Stimulated activated CD8-positive, alpha-beta memory T cell treated with anti-CD3 and anti-CD28 coated beads, Interleukin-2, amount 100 ng/mL, for 1 hour (primary cell): ENCODE measurements around the gene FRS2.

Source experiments
- DNase-seq, 2 donors: peaks; one replicate each; pipeline ENCODE4 v3.0.0-alpha.2; 2020; ENCODE audit warnings: low read depth in 2 of 2

The FRS2 gene

DNA sequence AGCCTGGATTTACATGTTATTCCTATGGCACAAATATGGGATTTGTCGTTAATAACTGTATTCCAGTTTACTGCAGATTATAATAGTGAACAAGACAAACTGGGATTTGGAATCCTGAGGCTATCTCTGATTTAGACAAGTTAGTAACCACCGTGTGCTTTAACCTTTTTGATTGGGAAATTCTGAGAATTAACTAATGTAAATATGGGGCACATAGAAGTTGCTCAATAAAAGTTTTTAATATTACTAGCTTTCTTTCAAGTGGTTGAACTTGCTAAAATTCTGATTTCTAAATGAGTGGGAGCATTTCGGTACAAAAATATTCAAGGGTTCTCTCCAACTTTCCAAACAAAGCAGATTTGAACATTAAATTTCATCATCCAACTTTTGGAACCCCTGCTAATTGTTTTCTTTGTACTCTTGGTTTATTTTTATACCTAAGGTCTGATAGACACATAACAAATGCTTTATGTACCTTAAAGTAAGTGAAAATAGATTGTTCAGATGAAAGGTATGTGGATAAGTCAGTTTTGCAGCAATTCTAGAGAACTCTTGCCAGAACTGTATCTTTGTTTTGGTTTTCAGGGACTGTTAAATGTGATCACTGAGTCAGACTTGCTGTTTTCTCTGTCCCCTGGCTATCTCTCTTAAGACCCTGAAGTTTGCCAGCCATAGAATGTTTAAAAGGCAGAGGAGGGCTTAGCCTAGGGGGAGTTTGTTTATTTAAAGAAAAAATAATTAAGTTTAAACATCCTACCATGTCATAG is 57.5 kb downstream of the FRS2 start:
- DNase-seq, result no peak

DNA sequence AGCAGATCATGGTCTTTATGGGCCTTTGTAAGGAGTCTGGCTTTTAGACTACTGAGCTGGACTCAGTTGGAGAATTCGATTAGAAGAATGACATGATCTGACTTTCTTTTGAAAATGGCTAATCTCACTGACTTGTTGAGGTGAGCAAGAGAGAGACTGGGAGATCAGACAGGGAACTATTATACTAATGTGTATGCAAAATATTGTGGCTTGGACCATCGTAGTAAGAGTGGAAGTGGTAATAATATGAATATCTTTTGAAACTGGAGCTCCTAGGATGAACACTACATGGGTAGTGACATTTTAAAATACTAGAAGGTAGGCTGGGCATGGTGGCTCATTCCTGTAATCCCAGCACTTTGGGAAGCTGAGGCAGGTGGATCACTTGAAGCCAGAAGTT is 58.8 kb downstream of the FRS2 start:
- no peak for DNase-seq

DNA sequence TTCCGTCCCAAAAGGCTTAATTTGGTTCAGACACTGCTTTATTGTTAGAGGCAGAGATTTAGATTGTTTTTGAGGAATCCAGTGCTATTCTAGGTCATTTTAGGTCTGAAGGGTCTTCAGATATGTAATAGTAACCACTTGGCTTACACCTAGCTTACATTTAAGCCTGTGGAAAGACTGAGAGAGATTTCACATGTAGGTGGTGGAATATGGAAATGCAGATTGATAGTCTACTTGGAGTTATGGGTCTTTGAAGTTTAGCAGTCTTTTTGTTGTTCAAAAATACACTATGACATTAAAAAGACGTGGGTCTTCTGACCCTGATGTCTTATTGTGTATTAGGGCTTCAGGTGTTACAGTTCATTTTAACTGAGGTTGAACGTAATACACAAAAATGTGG is 63.7 kb downstream of the FRS2 start:
- no peak for DNase-seq

DNA sequence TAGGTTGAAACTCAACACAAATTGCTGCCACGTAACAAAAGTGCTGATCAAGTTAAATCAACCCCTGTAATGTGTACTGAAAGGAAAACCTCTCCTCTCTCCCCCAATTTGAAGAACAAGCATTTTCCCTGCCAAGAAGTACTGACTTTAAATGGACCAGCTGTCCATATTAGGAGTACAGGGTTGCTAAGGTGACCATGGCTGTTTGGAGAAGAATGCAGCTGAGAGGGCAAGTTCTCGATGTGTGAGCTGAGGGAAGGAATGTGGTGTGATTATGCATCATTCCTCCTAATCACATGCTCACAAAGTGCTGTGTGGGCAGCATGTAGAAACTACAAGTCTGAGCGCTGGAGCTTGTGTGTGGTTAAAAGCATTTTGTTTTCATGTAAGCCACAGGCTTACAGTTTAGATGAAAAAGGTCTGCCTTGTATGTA is 64.2 kb downstream of the FRS2 start:
- DNase-seq, result no peak

DNA sequence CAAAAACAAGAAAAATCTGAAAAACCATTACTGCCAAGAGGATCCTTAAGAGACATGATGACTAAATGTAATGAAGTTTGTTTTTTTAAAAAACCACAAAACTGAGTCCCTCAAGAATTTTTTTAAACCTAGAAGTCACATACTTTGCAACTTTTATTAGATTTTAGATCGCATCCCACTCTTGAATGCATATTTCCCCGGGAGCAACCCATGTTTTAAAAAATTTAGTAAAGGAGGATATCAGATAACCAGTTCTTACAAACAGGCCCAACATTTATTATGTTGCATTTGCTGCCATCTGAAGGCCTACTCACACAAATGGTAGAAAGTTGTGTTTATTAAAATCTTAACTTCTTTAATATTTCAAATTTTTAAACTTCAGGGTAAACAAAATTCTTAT is 70.8 kb downstream of the FRS2 start:
- no peak for DNase-seq

DNA sequence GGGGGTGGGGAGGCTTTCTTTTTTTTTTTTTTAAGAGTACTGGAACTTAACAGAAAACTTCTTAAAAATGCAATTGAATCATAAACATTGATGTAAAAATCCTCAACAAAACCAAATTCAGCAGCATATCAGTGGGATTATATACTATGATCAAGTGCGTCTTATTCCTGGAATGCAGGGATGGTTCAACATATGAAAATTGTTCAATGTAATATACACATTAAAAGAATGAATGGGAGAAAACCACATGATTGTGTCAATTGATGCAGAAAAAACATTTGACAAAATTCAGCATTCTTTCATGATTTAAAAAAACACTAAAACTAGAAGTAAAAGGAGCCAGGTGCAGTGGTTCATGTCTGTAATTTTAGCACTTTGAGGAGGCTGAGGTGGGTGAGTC is 73.9 kb downstream of the FRS2 start:
- no peak for DNase-seq

DNA sequence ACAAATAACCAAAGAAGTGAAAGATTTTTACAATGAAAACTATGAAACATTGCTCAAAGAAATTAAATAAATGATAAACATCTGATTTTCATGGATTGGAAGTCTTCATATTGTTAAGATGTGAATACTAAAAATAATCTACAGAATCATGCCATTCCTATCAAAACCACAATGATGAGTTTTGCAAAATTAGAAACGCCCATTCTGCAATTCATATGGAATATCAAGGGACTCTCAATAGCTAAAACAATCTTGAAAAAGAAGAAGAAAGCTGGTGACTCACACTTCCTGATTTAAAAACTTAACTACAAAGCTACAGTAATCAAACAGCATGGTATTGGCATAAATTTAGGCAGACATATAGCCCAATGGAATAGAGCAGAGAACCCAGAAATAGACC is 74.9 kb downstream of the FRS2 start:
- DNase-seq, result no peak

DNA sequence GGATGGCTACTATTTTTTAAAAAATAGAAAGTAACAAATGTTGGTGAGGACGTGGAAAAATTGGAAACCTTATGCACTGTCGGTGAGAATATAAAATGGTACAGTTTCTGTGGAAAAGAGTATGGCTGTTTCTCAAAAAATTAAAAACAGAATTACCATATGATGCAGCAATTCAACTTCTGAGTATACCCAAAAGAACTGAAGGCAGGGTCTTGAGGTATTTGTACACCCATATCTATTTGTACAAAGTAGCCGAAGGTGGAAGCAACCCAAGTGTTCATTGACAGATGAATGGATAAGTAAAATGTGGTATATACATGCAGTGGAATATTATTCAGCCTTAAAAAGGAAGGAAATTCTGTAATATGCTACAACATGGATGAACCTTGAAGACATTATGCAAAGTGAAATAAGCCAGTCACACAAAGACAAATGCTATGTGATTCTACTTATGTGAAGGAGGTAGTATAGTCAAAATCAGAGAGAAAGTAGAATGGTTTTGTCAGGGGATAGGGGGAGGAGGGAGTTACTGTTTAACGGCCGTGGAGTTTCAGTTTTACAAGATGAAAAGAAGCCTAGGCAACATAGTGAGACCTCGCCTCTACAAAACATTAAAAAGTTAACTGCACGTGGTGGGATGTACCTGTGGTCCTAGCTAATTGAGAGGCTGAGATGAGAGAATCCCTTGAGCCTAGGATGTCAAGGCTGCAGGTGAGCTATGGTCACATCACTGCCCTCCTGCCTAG is 76.7 kb downstream of the FRS2 start:
- no peak for DNase-seq

DNA sequence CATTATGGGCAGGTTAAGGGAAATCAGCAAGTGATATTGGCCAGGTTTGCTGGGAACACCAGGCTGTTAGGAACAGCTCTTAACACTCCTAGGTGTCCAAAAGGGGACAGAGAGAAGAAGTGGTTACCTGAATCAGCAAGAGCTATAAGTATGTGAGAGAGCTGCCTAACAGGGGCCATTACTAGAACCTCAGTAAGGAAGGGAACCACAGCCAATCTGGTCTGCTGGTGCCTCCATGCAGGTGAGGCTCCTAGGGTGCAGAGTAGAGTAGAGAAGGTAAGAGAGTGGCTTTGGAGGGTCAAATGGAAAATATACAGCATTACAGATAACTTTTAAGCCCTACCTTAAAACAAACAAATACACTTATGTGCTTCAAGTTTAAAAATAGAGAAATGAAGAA is 78.5 kb downstream of the FRS2 start:
- DNase-seq, result no peak

DNA sequence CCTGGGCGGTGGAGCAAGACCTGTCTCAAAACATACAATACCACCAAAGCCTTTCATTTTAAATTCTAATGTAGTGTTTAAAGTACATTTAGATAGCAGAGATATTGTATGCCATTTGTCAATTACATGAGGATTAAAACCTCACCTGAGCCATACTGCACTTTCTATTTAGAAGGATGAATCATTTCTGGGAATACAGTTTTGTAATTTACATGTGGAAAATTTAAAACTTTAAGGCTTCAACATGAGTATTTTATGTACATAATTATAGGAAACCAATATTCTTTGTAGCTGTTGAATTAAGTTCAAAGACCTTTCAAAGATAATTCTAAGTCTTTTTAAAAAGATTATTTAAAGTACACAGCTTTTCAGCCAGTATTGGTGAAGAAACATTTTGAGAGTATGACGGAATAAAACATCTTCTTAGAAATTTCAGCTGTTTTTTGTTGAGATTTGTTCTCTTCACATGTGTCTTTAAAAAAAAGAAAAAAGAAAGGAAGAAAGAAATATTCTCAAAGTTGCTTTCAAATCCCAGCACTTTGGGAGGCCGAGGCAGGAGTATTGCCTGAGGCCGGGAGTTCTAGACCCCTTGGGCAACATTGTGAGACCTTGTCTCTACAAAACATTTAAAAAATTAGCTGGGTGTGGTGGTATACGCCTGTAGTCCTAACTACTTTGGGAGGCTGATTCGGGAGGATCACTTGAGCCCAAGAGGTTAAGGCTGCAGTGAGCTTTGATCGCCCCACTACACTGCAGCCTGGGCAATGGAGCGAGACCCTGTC is 80.6 kb downstream of the FRS2 start:
- DNase-seq, result no peak

DNA sequence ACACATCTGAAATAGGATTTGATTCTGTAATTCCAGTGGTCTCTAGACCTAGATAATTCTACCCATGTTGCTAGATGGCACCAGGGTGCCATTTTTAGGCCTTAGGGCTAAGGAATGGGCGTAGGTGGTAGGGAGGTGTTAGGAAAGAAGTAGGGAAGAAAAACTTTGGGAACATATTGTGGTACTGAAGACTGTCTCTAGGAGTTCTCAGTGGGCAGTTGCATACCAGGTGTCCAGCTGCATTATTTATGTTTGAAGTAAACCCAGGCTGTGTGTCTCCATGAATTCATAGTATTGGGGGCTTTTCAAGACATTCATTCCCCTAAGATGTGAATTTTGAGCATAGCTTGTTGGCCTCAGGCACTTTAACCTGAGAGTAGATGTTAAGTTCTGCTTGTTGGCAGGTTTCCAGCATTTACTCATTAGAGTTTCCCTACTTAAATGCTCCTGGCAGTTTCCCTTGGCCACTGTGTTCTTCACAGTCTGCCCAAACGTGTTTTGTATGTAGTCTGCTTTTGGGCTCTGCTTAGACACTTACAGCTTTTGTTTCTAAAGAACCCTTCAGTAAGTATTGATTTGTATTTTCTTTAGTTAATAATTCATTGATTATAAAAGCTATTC is 83.5 kb downstream of the FRS2 start:
- no peak for DNase-seq

DNA sequence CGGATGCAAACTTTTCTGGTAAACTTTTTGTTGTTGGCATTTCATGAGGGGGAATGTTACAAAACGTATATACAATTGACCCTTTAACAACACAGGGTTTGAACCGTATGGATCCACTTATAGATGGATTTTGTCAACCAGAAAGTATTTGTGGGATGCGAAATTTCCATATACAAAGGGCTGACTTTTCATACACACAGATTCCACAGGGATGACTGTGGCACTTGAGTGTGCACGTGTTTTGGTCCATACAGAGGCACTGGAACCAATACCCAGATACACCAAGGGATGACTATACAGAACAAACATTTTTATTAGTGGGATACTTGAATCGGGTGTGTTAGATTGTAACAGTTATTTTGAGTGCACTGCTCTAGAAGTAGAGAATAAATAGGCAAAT is 85.3 kb downstream of the FRS2 start:
- no peak for DNase-seq

DNA sequence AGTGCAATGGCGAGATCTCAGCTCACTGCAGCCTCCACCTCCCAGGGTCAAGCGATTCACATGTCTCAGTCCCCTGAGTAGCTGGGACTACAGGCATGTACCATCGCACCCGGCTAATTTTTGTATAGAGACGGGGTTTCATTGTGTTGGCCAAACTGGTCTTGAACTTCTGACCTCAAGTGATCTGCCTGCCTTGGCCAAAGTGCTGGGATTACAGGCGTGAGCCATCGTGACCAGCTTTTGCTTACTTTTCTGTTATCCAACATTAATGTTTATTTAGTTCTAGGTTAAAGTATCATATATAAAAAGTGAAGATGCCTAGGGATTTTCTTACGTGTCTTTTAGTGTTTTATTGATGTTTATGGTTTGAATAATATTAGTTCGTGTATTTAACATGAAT is 86.2 kb downstream of the FRS2 start:
- no peak for DNase-seq

DNA sequence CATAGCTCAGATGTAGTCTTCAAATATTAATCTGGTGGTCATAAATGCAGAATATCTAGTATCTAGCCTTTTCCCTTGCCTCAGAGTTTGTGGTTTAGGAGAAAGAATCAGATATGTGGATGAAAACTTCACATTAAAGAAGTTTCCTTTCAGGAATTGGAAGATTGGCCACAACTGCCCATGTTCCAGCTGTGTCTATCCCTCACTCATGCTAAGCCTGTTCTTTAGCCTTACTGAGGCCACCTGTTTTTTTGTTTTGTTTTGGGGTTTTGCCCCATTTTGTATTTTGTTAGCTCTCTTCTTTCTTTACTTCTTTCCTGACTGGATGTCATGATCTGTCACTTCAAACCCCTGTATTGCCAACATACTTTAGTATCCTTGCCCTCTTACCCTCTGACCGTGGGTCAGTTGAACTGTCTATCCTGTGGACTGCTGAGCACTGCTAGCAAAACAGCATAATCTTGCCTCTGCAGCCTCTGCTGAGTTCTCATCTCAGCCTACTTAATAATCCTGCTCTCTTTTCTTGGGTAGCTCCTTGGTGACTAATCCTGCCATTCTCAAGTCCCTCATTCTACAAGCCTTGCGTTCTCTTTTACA is 93.1 kb downstream of the FRS2 start:
- no peak for DNase-seq

DNA sequence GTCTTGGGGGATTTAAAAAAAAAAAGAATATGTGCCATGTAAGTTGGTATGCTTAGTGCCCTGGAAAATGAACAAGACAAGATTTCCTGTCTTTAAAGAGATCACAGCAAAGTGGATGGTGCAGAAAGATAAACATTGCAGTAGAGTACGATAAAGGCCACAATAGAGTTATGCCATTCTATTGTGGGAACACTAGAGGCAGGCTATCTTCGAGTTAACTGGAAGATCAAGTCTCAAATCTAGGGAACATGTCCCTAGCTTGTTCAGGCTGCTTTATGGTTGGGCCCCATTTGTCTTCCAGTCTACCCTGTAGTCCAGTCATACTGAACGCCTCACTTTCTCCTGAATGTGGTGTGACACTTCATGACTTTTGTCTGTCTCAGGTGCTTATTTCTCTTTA is 96.4 kb downstream of the FRS2 start:
- no peak for DNase-seq

DNA sequence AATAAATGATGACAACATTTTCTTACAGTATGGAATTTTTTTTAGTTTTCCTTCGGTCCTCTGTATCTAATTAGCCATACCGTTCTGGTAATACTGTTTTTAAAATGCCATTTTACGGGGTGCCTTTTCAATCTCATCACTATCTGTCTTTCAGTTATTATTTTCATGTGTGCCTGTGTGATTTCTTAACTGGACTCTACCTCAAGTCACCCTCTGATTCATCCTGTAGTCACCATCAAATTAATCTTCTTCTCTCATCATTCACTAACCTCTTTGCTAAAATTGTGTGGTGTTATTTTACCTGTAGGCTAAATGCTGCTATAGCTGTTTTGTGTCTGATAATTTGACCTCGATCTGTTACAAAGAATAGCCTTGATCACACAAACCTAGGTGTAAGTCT is 99.0 kb downstream of the FRS2 start:
- no peak for DNase-seq

DNA sequence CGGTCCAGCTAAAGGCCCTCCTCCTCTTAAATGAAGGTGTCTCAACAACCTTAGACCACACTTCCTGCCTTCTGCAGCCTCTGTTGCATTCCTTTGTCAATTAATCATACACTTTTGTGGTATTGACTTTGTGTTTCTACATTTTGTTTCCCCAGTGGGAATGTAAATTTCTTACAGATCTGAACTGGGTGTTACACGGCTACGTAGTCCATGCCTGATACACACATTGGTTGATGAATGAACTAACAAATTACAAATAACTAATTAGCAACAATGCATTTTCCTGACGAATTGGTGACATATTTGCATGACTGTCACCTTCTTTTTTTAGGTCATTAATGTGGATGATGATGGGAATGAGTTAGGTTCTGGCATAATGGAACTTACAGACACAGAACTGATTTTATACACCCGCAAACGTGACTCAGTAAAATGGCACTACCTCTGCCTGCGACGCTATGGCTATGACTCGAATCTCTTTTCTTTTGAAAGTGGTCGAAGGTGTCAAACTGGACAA is 99.9 kb downstream of the FRS2 start:
- no peak for DNase-seq

DNA sequence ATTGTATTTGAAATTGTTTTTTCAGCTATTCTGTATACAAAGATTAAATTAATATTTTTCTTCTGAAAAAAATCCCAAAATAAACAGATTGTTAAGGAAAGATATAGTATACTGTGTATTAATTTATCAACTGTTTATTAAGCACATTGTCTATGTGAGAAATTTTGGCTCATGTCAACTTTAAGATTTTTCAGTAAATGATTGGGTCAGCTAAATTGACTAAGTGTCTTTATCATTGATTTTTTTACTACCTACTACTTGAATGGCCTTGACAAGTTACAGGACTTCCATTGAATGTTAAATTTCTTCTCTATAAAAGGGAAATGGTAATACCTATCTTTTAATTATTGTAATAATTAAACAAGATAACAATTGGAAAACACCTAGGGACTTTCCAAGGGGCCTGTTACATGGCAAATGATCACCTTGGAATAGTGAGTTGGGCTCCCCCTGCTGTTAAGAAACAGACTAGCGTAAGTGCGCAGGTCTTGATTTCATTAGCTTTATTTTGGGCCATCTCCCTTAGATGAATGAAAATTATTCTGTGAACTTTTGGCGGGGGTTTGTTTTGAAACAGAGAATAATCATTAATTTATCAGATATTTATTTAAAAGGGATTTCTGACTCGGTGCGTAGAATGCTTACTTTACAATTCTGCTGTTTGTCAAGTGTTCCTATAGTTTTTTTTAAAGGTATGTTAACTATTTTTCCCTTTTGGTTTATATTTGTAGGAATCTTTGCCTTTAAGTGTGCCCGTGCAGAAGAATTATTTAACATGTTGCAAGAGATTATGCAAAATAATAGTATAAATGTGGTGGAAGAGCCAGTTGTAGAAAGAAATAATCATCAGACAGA is 100.6 kb downstream of the FRS2 start:
- DNase-seq, result peak; percentile 7 to 16

DNA sequence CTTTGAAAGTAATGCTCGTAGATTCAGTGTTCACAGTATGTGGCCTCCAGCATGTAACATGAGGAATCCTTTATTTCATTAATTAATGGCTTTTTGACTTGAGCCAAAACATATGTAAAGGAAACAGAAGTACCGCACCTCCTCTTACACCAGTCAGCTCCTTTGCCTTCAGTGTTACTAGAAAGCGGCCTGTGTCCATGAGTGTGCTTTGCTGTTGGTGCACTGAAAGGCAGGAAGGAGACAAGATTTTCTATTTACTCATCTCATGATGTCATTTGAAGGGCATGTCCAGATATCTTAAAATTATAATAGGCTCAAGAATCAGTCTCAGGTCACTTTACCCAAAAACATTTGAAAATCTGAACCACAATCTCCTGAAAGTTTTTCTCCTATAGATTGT is 105.2 kb downstream of the FRS2 start:
- DNase-seq, result no peak

DNA sequence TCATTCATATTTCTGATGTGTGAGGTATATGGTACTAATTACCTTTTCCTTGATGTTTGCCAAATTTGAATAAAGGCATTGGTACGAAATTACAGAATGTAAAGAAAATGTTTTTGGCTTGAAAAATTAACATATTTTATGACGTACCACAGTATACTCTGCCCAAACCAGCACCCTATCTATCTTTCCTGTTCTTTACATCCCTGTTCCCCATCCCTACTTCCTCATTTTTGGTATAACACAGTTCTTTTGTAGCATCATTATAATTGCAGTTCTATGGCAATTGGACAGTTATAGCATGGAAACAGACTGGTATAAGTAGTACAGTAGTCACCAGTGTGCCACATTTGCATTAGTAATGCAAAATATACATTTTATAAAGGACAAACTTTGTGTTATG is 108.1 kb downstream of the FRS2 start:
- no peak for DNase-seq

DNA sequence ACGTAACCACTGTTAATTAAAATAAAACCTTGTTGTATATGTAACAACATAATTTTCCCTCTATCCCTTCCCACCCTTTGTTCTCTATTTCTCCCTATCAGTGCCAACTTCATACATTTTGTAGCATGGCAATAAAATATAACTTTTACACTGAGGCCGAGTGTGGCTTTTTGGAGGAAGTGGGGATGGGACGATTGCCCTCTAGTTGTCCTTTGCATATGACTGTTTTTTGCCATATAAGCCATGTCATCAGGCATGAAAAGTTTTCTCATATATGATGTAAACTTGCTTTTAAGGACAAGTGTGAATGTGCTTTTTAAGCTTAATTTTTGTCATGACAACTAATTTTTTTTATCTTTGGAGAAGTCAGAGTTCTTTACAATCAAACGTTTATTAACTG is 108.8 kb downstream of the FRS2 start:
- no peak for DNase-seq
